Nephron (organoid): ENCODE measurements around the gene PAPPA2.
A peak's percentile ranks its signal among the peaks of the same experiment; 100 is the strongest.

Experiments
- H3K27ac Mint-ChIP-seq, 3 experiments: 2 replicates each; pipeline ENCODE4 v1.8.0; 2020; ENCODE audit warnings: mixed read lengths in 3 of 3, mild to moderate bottlenecking in 2 of 3, moderate library complexity in 1 of 3
- H3K27me3 Mint-ChIP-seq: 2 replicates; pipeline ENCODE4 v1.8.0; 2021; ENCODE audit warnings: low read depth, mild to moderate bottlenecking, moderate library complexity, mixed read lengths
- H3K36me3 Mint-ChIP-seq: 2 replicates; pipeline ENCODE4 v1.8.0; 2020; ENCODE audit warnings: low read depth, mixed read lengths
- H3K4me1 Mint-ChIP-seq: 2 replicates; pipeline ENCODE4 v1.8.0; 2020; ENCODE audit warnings: mixed read lengths
- H3K4me3 Mint-ChIP-seq, 3 experiments: 2 replicates each; pipeline ENCODE4 v1.8.0; 2020; ENCODE audit warnings: mild to moderate bottlenecking in 3 of 3, mixed read lengths in 3 of 3, moderate library complexity in 2 of 3
- H3K9me3 Mint-ChIP-seq: 2 replicates; pipeline ENCODE4 v1.8.0; 2020; ENCODE audit warnings: mixed read lengths
- CTCF ChIP-seq, 3 experiments: fragments of 200-600 bp; sonication (generic); IDR thresholded peaks; one replicate each; pipeline ENCODE4 v1.5.0; 2021; ENCODE audit warnings: antibody characterized with exemption in 3 of 3; ENCODE audit not compliant: unreplicated experiment in 3 of 3

The PAPPA2 gene

GRCh38 chr1:176603696-176604095 lies 140.7 kb downstream of the PAPPA2 start:
- H3K36me3 Mint-ChIP-seq: no peaks in the 10 kb centered on the region
- no peak for TF ChIP-seq CTCF (IDR thresholded peaks at IDR 0.05; ENCODE audit: unreplicated experiment in 3 of 3)
- H3K4me3 Mint-ChIP-seq: no peak overlapping the region
- H3K27me3 Mint-ChIP-seq: no peaks in the 10 kb centered on the region
- peak overlapping the region; percentile 79 to 86 (median 85) for H3K27ac Mint-ChIP-seq
- peaks cover 24% of the 10 kb centered on the region for H3K4me1 Mint-ChIP-seq
- H3K9me3 Mint-ChIP-seq: peaks cover 4% of the 10 kb centered on the region

GRCh38 chr1:176604461-176604860 lies 141.5 kb downstream of the PAPPA2 start:
- Mint-ChIP-seq H3K4me1 (peaks cover 27% of the 10 kb centered on the region), H3K27ac (peak overlapping the region in 1 of 3 experiments; percentile 86)
- no peak for TF ChIP-seq CTCF (IDR thresholded peaks at IDR 0.05; ENCODE audit: unreplicated experiment in 3 of 3)

GRCh38 chr1:176605176-176605575 lies 142.2 kb downstream of the PAPPA2 start:
- H3K9me3 Mint-ChIP-seq: peaks cover 4% of the 10 kb centered on the region
- H3K4me3 Mint-ChIP-seq: no peak overlapping the region
- H3K36me3 Mint-ChIP-seq: no peaks in the 10 kb centered on the region
- peak overlapping the region in 1 of 3 experiments; percentile 0 for H3K27ac Mint-ChIP-seq
- TF ChIP-seq CTCF (IDR thresholded peaks at IDR 0.05; ENCODE audit: unreplicated experiment in 3 of 3): no peak
- no peaks in the 10 kb centered on the region for H3K27me3 Mint-ChIP-seq
- peaks cover 29% of the 10 kb centered on the region for H3K4me1 Mint-ChIP-seq

More at GRCh38 chr1:176604461-176604860, 141.5 kb downstream of the PAPPA2 start:
- no peaks in the 10 kb centered on the region for H3K36me3 Mint-ChIP-seq
- no peak overlapping the region for H3K4me3 Mint-ChIP-seq
- peaks cover 4% of the 10 kb centered on the region for H3K9me3 Mint-ChIP-seq
- H3K27me3 Mint-ChIP-seq: no peaks in the 10 kb centered on the region

- no peak for TF ChIP-seq CTCF (IDR thresholded peaks at IDR 0.05; ENCODE audit: unreplicated experiment in 3 of 3)
- Mint-ChIP-seq H3K36me3 (no peaks in the 10 kb centered on the region), H3K4me3 (no peak overlapping the region), H3K4me1 (peaks cover 17% of the 10 kb centered on the region), H3K27me3 (no peaks in the 10 kb centered on the region), H3K9me3 (no peaks in the 10 kb centered on the region), H3K27ac (no peak overlapping the region)
Measured at GRCh38 chr1:176609556-176610408, 146.8 kb downstream of the PAPPA2 start.

- Mint-ChIP-seq H3K27me3 (no peaks in the 10 kb centered on the region), H3K9me3 (no peaks in the 10 kb centered on the region), H3K27ac (peak overlapping the region in 1 of 3 experiments; percentile 32), H3K4me1 (peaks cover 17% of the 10 kb centered on the region), H3K4me3 (no peak overlapping the region), H3K36me3 (no peaks in the 10 kb centered on the region)
- no peak for TF ChIP-seq CTCF (IDR thresholded peaks at IDR 0.05; ENCODE audit: unreplicated experiment in 3 of 3)
Measured at GRCh38 chr1:176612791-176613190, 149.8 kb downstream of the PAPPA2 start.

- no peaks in the 10 kb centered on the region for H3K9me3 Mint-ChIP-seq
- peaks cover 8% of the 10 kb centered on the region for H3K4me1 Mint-ChIP-seq
- H3K4me3 Mint-ChIP-seq: no peak overlapping the region
- no peaks in the 10 kb centered on the region for H3K27me3 Mint-ChIP-seq
- H3K36me3 Mint-ChIP-seq: no peaks in the 10 kb centered on the region
- no peak overlapping the region for H3K27ac Mint-ChIP-seq
- TF ChIP-seq CTCF (IDR thresholded peaks at IDR 0.05; ENCODE audit: unreplicated experiment in 3 of 3): no peak
Measured at GRCh38 chr1:176617881-176618280, 154.9 kb downstream of the PAPPA2 start.
